ENCODE results near the gene FAM24A. TPM values are rescaled to one million over a fixed set of nuclear protein-coding genes. Genes with fewer than 3 reads are reported as not detected.

FAM24A gene
- total RNA-seq, 1 donor from 2014 or later: not detected

DNA sequence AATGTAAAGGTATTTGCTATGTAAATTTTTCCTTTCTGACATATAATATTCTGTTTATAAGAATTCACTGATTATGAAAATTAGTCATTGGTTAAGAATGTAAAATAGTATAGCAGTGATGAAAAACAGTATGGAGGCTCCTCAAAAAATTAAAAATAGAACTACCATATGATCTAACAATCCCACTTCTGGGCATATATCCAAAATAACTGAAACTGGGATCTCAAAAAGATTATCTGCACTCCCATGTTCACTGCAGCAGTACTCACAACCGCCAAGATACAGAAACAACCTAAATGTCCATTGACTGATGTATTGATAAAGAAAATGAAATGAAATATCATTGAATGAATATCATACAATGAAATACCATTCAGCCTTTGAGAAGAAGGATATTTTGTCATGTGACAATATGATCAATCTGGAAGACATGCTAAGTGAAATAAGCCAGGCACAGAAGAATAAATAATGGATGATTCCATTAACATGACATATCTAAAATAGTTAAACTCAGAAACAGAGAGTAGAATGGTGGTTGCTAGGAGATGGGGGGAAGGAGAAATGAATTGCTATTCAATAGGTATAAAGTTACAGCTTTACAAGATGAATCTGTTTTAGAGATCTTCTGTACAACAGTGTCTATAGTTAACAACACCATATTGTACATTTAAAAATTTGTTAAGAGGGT, 29.6 kb downstream of the FAM24A start:
- no peak overlapping the region for H3K4me3 Mint-ChIP-seq (ENCODE audit: low read depth)

GRCh38 chr10:122949296-122949695, 38.9 kb downstream of the FAM24A start:
- H3K4me1 Mint-ChIP-seq (ENCODE audit: low read depth): peaks cover 10% of the 10 kb centered on the region
- TF ChIP-seq, protein P1, sequence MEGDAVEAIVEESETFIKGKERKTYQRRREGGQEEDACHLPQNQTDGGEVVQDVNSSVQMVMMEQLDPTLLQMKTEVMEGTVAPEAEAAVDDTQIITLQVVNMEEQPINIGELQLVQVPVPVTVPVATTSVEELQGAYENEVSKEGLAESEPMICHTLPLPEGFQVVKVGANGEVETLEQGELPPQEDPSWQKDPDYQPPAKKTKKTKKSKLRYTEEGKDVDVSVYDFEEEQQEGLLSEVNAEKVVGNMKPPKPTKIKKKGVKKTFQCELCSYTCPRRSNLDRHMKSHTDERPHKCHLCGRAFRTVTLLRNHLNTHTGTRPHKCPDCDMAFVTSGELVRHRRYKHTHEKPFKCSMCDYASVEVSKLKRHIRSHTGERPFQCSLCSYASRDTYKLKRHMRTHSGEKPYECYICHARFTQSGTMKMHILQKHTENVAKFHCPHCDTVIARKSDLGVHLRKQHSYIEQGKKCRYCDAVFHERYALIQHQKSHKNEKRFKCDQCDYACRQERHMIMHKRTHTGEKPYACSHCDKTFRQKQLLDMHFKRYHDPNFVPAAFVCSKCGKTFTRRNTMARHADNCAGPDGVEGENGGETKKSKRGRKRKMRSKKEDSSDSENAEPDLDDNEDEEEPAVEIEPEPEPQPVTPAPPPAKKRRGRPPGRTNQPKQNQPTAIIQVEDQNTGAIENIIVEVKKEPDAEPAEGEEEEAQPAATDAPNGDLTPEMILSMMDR (IDR thresholded peaks at IDR 0.05; ENCODE audit: unreplicated experiment): no peak

More for the DNA sequence above, 29.6 kb downstream of the FAM24A start:
- DNase-seq (ENCODE audit: low spot score, unreplicated experiment): no peak
- Mint-ChIP-seq H3K9me3 (ENCODE audit: low read depth) (peaks cover 7% of the 10 kb centered on the region), H3K4me1 (ENCODE audit: low read depth) (no peaks in the 10 kb centered on the region), H3K27ac (no peak overlapping the region), H3K36me3 (ENCODE audit: insufficient read depth) (peaks cover 26% of the 10 kb centered on the region), H3K27me3 (no peaks in the 10 kb centered on the region)
- TF ChIP-seq, protein P1 (IDR thresholded peaks at IDR 0.05; ENCODE audit: unreplicated experiment): no peak

DNA sequence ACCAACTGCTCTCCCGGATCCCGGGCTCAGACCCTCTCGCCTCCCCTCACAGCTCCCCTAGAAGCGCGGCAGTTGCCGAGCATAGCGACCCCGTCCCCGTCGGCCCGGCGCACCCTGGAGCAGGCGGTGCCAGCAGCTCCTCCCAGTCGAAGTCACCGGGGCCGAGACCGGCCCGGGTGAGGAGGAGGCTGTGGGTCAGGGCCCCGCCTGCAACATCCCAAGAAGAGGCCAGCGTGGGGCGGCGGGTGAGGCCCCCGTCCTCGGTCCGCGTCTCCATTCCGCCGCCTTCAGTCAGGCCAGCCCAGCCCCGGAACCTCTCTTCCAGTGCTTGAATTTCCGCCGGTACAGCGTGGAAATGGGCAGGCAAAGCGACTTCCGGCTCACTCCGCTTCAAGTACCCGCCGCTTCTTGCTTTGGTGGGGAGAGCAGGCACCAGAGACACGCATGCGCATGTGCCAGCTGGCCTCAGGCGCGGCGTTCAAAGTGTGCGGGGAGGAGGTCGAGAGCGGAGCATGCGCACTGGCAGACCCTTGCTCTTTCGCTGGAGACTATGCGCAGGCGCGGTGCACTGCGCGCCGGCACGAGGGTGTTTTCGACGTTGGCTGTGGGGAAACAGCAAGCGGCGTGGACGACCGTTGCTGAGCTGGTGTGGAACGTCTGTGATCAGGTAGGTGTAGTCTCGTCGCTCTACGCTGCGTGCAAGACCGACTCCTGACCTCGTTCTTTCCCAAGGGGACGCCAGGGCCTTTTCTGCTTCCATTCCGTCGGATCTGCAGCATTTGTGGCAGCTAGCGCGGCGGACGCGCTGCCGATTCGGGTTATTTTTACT, 43.7 kb downstream of the FAM24A start, which contains the start of gene C10orf88:
Gene C10orf88 (minus strand): TSS at position 326 of the 829 bp plus-strand sequence. CDS start 49 bp downstream, at position 277.
- H3K36me3 Mint-ChIP-seq (ENCODE audit: insufficient read depth): peaks cover 2% of the 10 kb centered on the region
- peak within 1 kb of the TSS; percentile 93 for H3K27ac Mint-ChIP-seq
- H3K4me1 Mint-ChIP-seq (ENCODE audit: low read depth): peaks cover 15% of the 10 kb centered on the region
- H3K9me3 Mint-ChIP-seq (ENCODE audit: low read depth): peaks cover 3% of the 10 kb centered on the region
- H3K4me3 Mint-ChIP-seq (ENCODE audit: low read depth): peak within 1 kb of the TSS; percentile 83
- DNase-seq (ENCODE audit: low spot score, unreplicated experiment): peak; percentile 96
- no peaks in the 10 kb centered on the region for H3K27me3 Mint-ChIP-seq
- TF ChIP-seq, protein P1 (IDR thresholded peaks at IDR 0.05; ENCODE audit: unreplicated experiment): no peak

More at GRCh38 chr10:122949296-122949695, 38.9 kb downstream of the FAM24A start:
- Mint-ChIP-seq H3K4me3 (ENCODE audit: low read depth) (no peak overlapping the region), H3K36me3 (ENCODE audit: insufficient read depth) (peaks cover 17% of the 10 kb centered on the region), H3K9me3 (ENCODE audit: low read depth) (no peaks in the 10 kb centered on the region), H3K27ac (no peak overlapping the region), H3K27me3 (no peaks in the 10 kb centered on the region)
- no peak for DNase-seq (ENCODE audit: low spot score, unreplicated experiment)

DNA sequence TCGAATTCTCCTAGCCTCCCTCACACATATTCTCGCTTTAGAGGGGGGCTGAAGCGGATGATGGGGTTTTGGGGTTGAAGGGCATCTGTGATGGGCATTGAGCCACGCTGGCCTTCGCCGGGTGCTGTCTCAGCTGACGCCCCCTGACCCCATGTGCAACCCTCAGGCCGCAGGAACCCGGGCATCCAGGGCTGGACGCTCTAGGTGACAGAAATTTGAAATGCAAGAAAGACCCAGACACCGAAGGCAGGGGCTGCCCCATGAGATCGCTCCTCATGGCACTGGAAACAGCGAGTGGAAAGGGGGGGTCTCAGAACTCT, 44.3 kb downstream of the FAM24A start:
- no peak for DNase-seq (ENCODE audit: low spot score, unreplicated experiment)
- Mint-ChIP-seq H3K36me3 (ENCODE audit: insufficient read depth) (peaks cover 2% of the 10 kb centered on the region), H3K4me1 (ENCODE audit: low read depth) (peaks cover 15% of the 10 kb centered on the region), H3K27ac (no peak overlapping the region), H3K27me3 (no peaks in the 10 kb centered on the region), H3K9me3 (ENCODE audit: low read depth) (peaks cover 3% of the 10 kb centered on the region), H3K4me3 (ENCODE audit: low read depth) (peak overlapping the region; percentile 31)
- TF ChIP-seq, protein P1 (IDR thresholded peaks at IDR 0.05; ENCODE audit: unreplicated experiment): no peak

DNA sequence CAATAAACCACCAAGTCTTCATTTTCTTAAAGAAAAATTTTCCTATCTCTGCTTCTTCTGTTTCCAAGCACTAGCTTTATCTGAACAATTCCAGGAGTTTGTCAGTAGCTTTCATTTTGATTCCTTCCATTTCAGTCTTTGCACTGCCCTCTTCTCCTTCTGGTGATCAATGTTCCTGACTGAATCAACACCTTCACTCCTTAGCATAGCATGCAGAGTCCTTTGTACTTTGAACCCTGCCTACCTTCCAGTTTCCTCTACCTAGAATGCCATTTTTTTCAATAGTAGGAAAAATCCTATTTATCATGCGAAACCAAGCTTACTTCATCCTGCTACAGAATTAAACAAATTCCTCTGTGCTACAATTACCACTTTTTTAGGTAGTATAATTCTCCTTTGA, 45.5 kb downstream of the FAM24A start:
- H3K4me3 Mint-ChIP-seq (ENCODE audit: low read depth): peak overlapping the region; percentile 15
- DNase-seq (ENCODE audit: low spot score, unreplicated experiment): no peak
- TF ChIP-seq, protein P1 (IDR thresholded peaks at IDR 0.05; ENCODE audit: unreplicated experiment): no peak
- no peak overlapping the region for H3K27ac Mint-ChIP-seq
- H3K27me3 Mint-ChIP-seq: no peaks in the 10 kb centered on the region
- H3K9me3 Mint-ChIP-seq (ENCODE audit: low read depth): peaks cover 3% of the 10 kb centered on the region
- no peaks in the 10 kb centered on the region for H3K36me3 Mint-ChIP-seq (ENCODE audit: insufficient read depth)
- peaks cover 15% of the 10 kb centered on the region for H3K4me1 Mint-ChIP-seq (ENCODE audit: low read depth)
